HCT116 (cell line): ENCODE data around the gene GALNS. TPM values are rescaled to one million over a fixed set of nuclear protein-coding genes. Genes with fewer than 3 reads are reported as not detected.
A peak's percentile ranks its signal among the peaks of the same experiment; 100 is the strongest.

ENCODE experiments used
- ATAC-seq: fragments of 200-7000 bp; cut with Tn5 transposase; 2 replicates; pipeline ENCODE4 v1.9.1; 2020; ENCODE audit warnings: mild to moderate bottlenecking, moderate library complexity
- BruUV-seq: library from RNA; stranded (reverse); fragments of 400-500 nt; replicated peaks from 2 replicates; lab custom pipeline; 2021; lab: Mats Ljungman, UMichigan
- CTCF ChIA-PET: fragments of 300-600 bp; sonication (Branson Sonifier 250); formaldehyde crosslinking; loops from one replicate; lab custom pipeline; 2021; ENCODE audit warnings: antibody characterized with exemption; lab: Charles Lee
- POLR2A ChIA-PET: fragments of 300-600, 350-600 bp; sonication (Branson Sonifier 250); formaldehyde crosslinking; loops from one replicate; lab custom pipeline; 2021; ENCODE audit warnings: antibody characterized with exemption; lab: Charles Lee
- RAD21 ChIA-PET, 2 experiments: fragments of 300-600 bp; sonication (Branson Sonifier 250); formaldehyde crosslinking; loops; one replicate each; lab custom pipeline; 2023; ENCODE audit warnings: low total read pairs in 2 of 2; ENCODE audit not compliant: uncharacterized antibody in 2 of 2, unreplicated experiment in 2 of 2, low non-redundant PET in 1 of 2; lab: Charles Lee
- DNase-seq: peaks from one replicate; pipeline ENCODE4 v3.0.0-alpha.2; 2010; ENCODE audit warnings: low read depth, low spot score
- H2AFZ ChIP-seq: fragments of 200-600 bp; shearing (Covaris generic), sonication (generic); 2 replicates; pipeline ENCODE4 v1.6.1; 2017; ENCODE audit warnings: low read depth, mixed run types, mixed read lengths, antibody characterized with exemption, low read length; ENCODE audit not compliant: poor library complexity, severe bottlenecking
- H3K27ac ChIP-seq: 2 replicates; pipeline ENCODE4 v1.5.1; 2012; ENCODE audit warnings: low read depth, low read length
- H3K27me3 ChIP-seq: fragments of 200-600 bp; sonication (generic); 2 replicates; pipeline ENCODE4 v1.6.1; 2016; ENCODE audit warnings: mixed run types, low read length, mixed read lengths; ENCODE audit not compliant: insufficient read depth
- H3K36me3 ChIP-seq, 2 experiments: fragments of 200-500 bp in 1 of 2; fragments of 200-600 bp in 1 of 2; sonication (Bioruptor generic) in 1 of 2; sonication (generic) in 1 of 2; 2 replicates each; pipeline versions ENCODE4 v1.5.1 to v1.6.1; 2014 to 2016; ENCODE audit warnings: low read length in 2 of 2, inconsistent platforms in 1 of 2, mixed read lengths in 1 of 2, mixed run types in 1 of 2; ENCODE audit not compliant: insufficient read depth in 2 of 2, control insufficient read depth in 1 of 2
- H3K4me1 ChIP-seq, 2 experiments: fragments of 200-600 bp in 1 of 2; sonication (generic) in 1 of 2; 2 replicates each; pipeline versions ENCODE4 v1.5.1 to v1.6.1; 2012 to 2017; ENCODE audit warnings: low read length in 2 of 2, inconsistent platforms in 1 of 2, mild to moderate bottlenecking in 1 of 2, mixed read lengths in 1 of 2, mixed run types in 1 of 2, moderate library complexity in 1 of 2; ENCODE audit not compliant: insufficient read depth in 2 of 2, control insufficient read depth in 1 of 2
- H3K4me2 ChIP-seq: fragments of 200-600 bp; sonication (generic); 2 replicates; pipeline ENCODE4 v1.6.1; 2017; ENCODE audit warnings: mixed run types, low read length, mixed read lengths
- H3K4me3 ChIP-seq, 2 experiments: fragments of 200-600 bp in 1 of 2; sonication (generic) in 1 of 2; replicated peaks in 1 of 2; 2 replicates each; pipeline ENCODE4 v1.5.1; 2011 to 2016; ENCODE audit warnings: low read length in 2 of 2, control low read depth in 1 of 2, low read depth in 1 of 2, mild to moderate bottlenecking in 1 of 2, mixed read lengths in 1 of 2, mixed run types in 1 of 2
- H3K79me2 ChIP-seq: fragments of 200-600 bp; sonication (generic); 2 replicates; pipeline ENCODE4 v1.6.1; 2017; ENCODE audit warnings: mild to moderate bottlenecking, mixed run types, low read length, moderate library complexity, mixed read lengths; ENCODE audit not compliant: insufficient read depth
- H3K9ac ChIP-seq: fragments of 200-600 bp; sonication (generic); 2 replicates; pipeline ENCODE4 v1.6.1; 2016; ENCODE audit warnings: low read length, mixed read lengths
- H3K9me2 ChIP-seq: fragments of 200-600 bp; sonication (generic), shearing (Covaris generic); 2 replicates; pipeline ENCODE4 v1.6.1; 2017; ENCODE audit warnings: mixed run types, mild to moderate bottlenecking, moderate library complexity; ENCODE audit not compliant: insufficient read depth
- H3K9me3 ChIP-seq, 2 experiments: fragments of 200-500 bp in 1 of 2; fragments of 200-600 bp in 1 of 2; sonication (Bioruptor generic) in 1 of 2; sonication (generic) in 1 of 2; 2 replicates each; pipeline ENCODE4 v1.6.1; 2014 to 2017; ENCODE audit warnings: low read length in 2 of 2, mixed read lengths in 2 of 2, inconsistent platforms in 1 of 2, low read depth in 1 of 2, mild to moderate bottlenecking in 1 of 2, mixed run types in 1 of 2, moderate library complexity in 1 of 2; ENCODE audit not compliant: control insufficient read depth in 1 of 2, insufficient read depth in 1 of 2
- H4K20me1 ChIP-seq: fragments of 200-600 bp; sonication (generic), shearing (Covaris generic); 2 replicates; pipeline ENCODE4 v1.6.1; 2017; ENCODE audit warnings: mixed run types, mild to moderate bottlenecking, moderate library complexity; ENCODE audit not compliant: insufficient read depth
- CBX3 ChIP-seq: IDR thresholded peaks from 2 replicates; pipeline ENCODE4 v1.6.1; 2012; ENCODE audit warnings: low read depth
- EZH2 ChIP-seq: fragments of 200-600 bp; sonication (generic); IDR thresholded peaks from 2 replicates; pipeline ENCODE4 v1.6.1; 2017; ENCODE audit warnings: antibody characterized with exemption, mixed run types
- FOSL1 ChIP-seq: IDR thresholded peaks from 2 replicates; pipeline ENCODE4 v1.6.1; 2012; ENCODE audit warnings: low read depth
- JUND ChIP-seq: IDR thresholded peaks from 2 replicates; pipeline ENCODE4 v1.6.1; 2012
- RAD21 ChIP-seq: IDR thresholded peaks from 2 replicates; pipeline ENCODE4 v1.6.1; 2012; ENCODE audit warnings: low read depth, mild to moderate bottlenecking
- SP1 ChIP-seq: IDR thresholded peaks from 2 replicates; pipeline ENCODE4 v1.6.1; 2012; ENCODE audit warnings: low read depth
- SRF ChIP-seq: IDR thresholded peaks from 2 replicates; pipeline ENCODE4 v1.6.1; 2012; ENCODE audit warnings: low read depth
- intact Hi-C: fragments of 100-400 bp; cut with micrococcal nuclease; formaldehyde crosslinking; loops from 2 replicates; pipeline ENCODE4 v1.10.0; 2022
- total RNA-seq: library from RNA; stranded (reverse); gene quantifications from one replicate; pipeline ENCODE4 v1.2.1, GENCODE V29; 2021; ENCODE audit not compliant: unreplicated experiment
- TF ChIP-seq, protein P1 (sequence below): IDR thresholded peaks from 2 replicates; pipeline ENCODE4 v1.6.1; 2012
- TF ChIP-seq, protein P2 (sequence below): IDR thresholded peaks from 2 replicates; pipeline ENCODE4 v1.6.1; 2012

Gene GALNS
- total RNA-seq, 1 experiment from 2014 or later = 44.6 TPM

DNA sequence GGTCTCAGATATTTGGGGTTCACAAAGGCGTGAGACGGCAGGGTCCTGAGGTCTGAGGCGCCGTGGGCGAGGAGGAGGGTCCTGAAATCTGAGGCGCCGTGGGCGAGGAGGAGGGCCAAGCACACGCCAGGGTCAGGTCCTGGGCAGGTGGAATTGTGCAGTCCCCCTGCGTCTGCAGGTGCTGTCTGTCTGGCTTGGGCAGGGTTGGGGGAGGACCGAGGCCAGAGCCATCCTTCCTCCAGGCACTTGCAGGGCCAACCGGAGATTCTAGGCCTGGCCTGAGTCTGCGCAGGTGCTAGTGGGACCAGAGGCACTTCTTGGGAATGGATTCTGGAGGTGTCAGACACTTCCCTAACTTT lies 42.6 kb downstream of the GALNS start:
- DNase-seq (no peak), ATAC-seq (no peak)
- H3K27ac ChIP-seq = peak overlapping the region; percentile 100; the same call in 1 of the 2 replicates
- no peaks in the 10 kb centered on the region; the same call in 1 of the 2 replicates for H4K20me1 ChIP-seq
- H3K9me2 ChIP-seq = no peaks in the 10 kb centered on the region
- ChIA-PET RAD21 (no interaction called here), POLR2A (no interaction called here), CTCF (interaction anchor here (3.9 kb wide), 1 partner anchor 353 kb away, joined by 16 read pairs; no protein-coding TSS in a partner anchor)
- no peak overlapping the region for H3K9ac ChIP-seq
- peaks cover 22 to 50% of the 10 kb centered on the region in 2 experiments for H3K4me1 ChIP-seq
- peaks cover 0 to 16% of the 10 kb centered on the region in 2 experiments; a peak in 1 of 4 replicates for H3K36me3 ChIP-seq
- no peaks in the 10 kb centered on the region for H3K9me3 ChIP-seq
- H3K79me2 ChIP-seq = peaks cover 21% of the 10 kb centered on the region
- BruUV-seq = no TSS peak
- TF ChIP-seq CBX3 (no peak), SP1 (no peak), JUND (no peak), EZH2 (no peak), RAD21 (no peak), SRF (no peak), FOSL1 (no peak)
- TF ChIP-seq, protein P1, sequence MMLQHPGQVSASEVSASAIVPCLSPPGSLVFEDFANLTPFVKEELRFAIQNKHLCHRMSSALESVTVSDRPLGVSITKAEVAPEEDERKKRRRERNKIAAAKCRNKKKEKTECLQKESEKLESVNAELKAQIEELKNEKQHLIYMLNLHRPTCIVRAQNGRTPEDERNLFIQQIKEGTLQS = no peak
- TF ChIP-seq, protein P2, sequence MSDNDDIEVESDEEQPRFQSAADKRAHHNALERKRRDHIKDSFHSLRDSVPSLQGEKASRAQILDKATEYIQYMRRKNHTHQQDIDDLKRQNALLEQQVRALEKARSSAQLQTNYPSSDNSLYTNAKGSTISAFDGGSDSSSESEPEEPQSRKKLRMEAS = no peak
- no peak overlapping the region for H3K4me3 ChIP-seq
- H3K4me2 ChIP-seq = peak overlapping the region; percentile 94; the same call in 1 of the 2 replicates
- intact Hi-C loops = loop anchor here (10.0 kb wide), 2 partner anchors 241 to 751 kb away; partner anchors contain the start of gene RPL13
- H3K27me3 ChIP-seq = no peaks in the 10 kb centered on the region
- H2AFZ ChIP-seq = no peak overlapping the region
